ENCODE measurements around the gene PTRHD1. TPM values are rescaled to one million over a fixed set of nuclear protein-coding genes. Genes with fewer than 3 reads are reported as not detected.

PTRHD1 gene
- total and polyA plus RNA-seq, 7 donors = 16.6 to 38.3 (median 27.1) TPM

DNA sequence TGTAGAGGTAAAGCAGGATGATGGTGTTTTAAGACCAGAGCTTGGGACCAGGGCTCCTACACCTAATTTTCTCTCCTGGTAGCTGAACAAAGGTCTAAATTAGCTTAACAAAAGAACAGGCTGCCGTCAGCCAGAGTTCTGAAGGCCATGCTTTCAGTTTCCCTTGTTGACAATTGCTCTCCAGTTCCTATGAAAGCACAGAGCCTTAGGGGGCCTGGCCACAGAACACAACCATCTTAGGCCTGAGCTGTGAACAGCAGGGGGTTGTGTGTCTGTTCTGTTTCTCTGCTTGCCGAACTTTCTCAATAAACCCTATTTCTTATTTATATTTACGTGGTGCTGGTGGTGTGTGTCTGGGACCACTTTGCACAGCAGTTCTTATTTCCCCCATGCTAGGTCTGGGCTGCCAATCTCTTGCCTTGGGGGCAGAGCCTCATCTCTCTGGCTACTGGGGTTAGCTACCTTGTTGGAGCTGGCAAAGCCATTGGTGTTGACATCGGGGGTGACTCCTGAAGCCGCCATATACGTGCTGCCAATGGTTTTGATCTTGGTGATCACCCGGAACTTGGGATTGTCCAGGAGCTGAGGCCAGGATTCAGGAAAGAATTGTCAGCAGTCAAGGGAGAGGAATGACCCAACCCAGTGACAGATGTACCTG, 29.0 kb upstream of the PTRHD1 start:
- intact Hi-C loops (cut with DNase I) = no loop called here
- no peak for DNase-seq
- Histone ChIP-seq H3K27me3 (ENCODE audit: insufficient read depth in 3 of 3, low read length in 2 of 3) (no peaks in the 10 kb centered on the region), H3K27ac (no peak overlapping the region), H3K9me3 (no peaks in the 10 kb centered on the region), H3K4me3 (no peak overlapping the region), H3K36me3 (ENCODE audit: insufficient read depth in 1 of 2, low read depth in 1 of 2) (peaks cover 0 to 17% of the 10 kb centered on the region in 2 donors), H3K4me1 (peaks cover 1% of the 10 kb centered on the region)
- TF ChIP-seq, protein P1, sequence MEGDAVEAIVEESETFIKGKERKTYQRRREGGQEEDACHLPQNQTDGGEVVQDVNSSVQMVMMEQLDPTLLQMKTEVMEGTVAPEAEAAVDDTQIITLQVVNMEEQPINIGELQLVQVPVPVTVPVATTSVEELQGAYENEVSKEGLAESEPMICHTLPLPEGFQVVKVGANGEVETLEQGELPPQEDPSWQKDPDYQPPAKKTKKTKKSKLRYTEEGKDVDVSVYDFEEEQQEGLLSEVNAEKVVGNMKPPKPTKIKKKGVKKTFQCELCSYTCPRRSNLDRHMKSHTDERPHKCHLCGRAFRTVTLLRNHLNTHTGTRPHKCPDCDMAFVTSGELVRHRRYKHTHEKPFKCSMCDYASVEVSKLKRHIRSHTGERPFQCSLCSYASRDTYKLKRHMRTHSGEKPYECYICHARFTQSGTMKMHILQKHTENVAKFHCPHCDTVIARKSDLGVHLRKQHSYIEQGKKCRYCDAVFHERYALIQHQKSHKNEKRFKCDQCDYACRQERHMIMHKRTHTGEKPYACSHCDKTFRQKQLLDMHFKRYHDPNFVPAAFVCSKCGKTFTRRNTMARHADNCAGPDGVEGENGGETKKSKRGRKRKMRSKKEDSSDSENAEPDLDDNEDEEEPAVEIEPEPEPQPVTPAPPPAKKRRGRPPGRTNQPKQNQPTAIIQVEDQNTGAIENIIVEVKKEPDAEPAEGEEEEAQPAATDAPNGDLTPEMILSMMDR (IDR thresholded peaks at IDR 0.05) = no peak
- no peak for ATAC-seq
- WGBS, 3 donors = 88 to 94% (median 92%) methylated on average over 7 of the region's 7 CpGs

DNA sequence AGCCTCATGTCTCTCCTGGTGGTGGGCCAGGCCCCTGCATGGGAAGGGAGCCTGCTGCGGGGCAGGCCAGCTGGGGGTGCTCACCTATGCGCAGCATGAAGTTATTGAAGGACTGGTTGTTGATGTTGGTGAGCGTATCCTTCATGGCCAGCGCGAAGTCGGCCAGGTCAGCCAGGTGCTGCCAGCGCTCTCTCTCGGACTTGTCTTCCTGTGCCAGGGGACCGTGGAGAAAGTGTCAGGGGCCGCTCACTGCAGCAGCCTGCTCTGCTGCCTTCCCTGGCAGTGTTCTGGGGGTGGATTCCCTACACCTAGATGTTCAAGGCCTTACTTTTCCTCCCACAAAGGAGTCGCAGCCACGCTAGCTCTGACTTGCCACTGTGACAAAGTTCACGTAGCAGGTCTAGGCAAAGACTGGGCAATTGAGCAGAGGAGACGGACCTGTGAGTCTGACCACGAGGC, 28.3 kb upstream of the PTRHD1 start:
- Histone ChIP-seq H3K9me3 (no peaks in the 10 kb centered on the region), H3K27ac (no peak overlapping the region), H3K36me3 (ENCODE audit: insufficient read depth in 1 of 2, low read depth in 1 of 2) (peaks cover 0 to 17% of the 10 kb centered on the region in 2 donors), H3K4me1 (no peaks in the 10 kb centered on the region), H3K27me3 (ENCODE audit: insufficient read depth in 3 of 3, low read length in 2 of 3) (no peaks in the 10 kb centered on the region), H3K4me3 (no peak overlapping the region)
- no peak for ATAC-seq
- DNase-seq = no peak
- intact Hi-C loops (cut with DNase I) = no loop called here
- 93 to 98% (median 94%) methylated on average over 15 of the region's 15 CpGs for WGBS, 3 donors
- TF ChIP-seq, protein P1 (IDR thresholded peaks at IDR 0.05) = no peak

DNA sequence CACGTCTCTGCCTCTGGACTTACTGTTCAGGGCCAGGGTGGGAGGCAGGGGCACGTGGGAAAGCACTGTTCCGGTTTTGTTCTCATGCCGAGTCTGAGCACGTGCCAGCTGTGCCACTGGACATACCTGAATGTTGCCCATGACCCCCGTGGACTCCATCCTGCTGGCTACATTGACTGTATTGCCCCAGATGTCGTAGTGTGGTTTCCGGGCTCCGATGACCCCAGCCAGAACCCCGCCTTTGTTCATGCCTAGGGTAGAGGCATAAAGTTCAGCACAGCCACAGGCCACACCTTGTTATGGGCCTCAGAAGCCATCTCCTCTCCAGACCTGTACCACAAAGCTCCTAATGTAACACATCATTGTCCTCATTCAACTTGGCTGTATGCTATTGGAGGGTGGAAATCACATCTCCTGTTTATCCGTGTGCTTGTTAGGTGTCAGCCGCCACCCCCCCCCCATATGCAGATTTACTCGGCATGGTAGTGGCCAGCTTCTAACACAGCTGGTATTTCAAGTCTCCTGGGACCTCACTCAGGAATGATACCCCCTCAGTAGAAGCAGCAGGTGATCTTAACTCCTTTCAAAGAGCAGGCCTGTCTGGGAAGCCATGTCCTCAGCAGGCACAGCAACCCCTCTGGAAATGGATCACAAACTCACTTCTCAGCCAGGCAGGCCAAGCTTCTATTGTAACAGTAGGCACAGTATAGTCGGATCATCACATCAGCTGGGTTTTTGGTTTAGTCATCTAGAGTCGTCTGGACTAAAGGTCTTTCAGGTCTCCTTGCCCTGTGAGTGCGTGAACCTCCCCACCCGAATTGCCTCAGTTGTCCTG, 27.6 kb upstream of the PTRHD1 start:
- WGBS, 3 donors = 84 to 90% (median 86%) methylated on average over 17 of the region's 17 CpGs

DNA sequence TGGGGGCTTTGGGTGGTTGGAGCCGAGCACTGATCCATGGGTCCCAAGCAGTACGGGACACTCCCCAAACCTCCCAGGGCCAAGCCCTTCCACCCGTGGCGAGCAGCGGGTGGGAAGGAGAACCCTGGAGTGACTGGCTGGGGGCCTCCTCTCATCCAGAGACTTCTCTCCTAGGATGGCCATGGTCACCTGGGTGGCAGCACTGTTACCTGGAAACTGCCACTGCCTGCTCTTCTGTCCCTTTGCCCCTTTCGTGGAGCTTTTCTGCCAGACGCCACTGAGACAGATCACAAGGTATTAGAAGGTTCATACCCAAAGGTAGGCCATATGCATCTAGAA, 27.0 kb upstream of the PTRHD1 start:
- ATAC-seq (no peak), DNase-seq (no peak)
- TF ChIP-seq, protein P1 (IDR thresholded peaks at IDR 0.05) = no peak
- intact Hi-C loops (cut with DNase I) = no loop called here
- no peaks in the 10 kb centered on the region for H3K27me3 ChIP-seq (ENCODE audit: insufficient read depth in 3 of 3, low read length in 2 of 3)
- no peaks in the 10 kb centered on the region for H3K4me1 ChIP-seq
- peaks cover 0 to 28% of the 10 kb centered on the region in 2 donors for H3K36me3 ChIP-seq (ENCODE audit: insufficient read depth in 1 of 2, low read depth in 1 of 2)
- H3K4me3 ChIP-seq = no peak overlapping the region
- no peak overlapping the region for H3K27ac ChIP-seq
- 84 to 93% (median 89%) methylated on average over 7 of the region's 7 CpGs for WGBS, 3 donors
- no peaks in the 10 kb centered on the region for H3K9me3 ChIP-seq

More for the DNA sequence above, 27.6 kb upstream of the PTRHD1 start:
- intact Hi-C loops (cut with DNase I) = no loop called here
- H3K9me3 ChIP-seq = no peaks in the 10 kb centered on the region
- DNase-seq (no peak), ATAC-seq (no peak)
- TF ChIP-seq, protein P1 (IDR thresholded peaks at IDR 0.05) = no peak
- H3K4me1 ChIP-seq = no peaks in the 10 kb centered on the region
- no peaks in the 10 kb centered on the region for H3K27me3 ChIP-seq (ENCODE audit: insufficient read depth in 3 of 3, low read length in 2 of 3)
- H3K36me3 ChIP-seq (ENCODE audit: insufficient read depth in 1 of 2, low read depth in 1 of 2) = peaks cover 0 to 22% of the 10 kb centered on the region in 2 donors
- no peak overlapping the region for H3K27ac ChIP-seq
- H3K4me3 ChIP-seq = no peak overlapping the region
